Hepatocyte (in vitro differentiated cells): Measurements from ENCODE around the gene TMEM31. TPM values are rescaled to one million over a fixed set of nuclear protein-coding genes. Genes with fewer than 3 reads are reported as not detected.

Source experiments
- DNase-seq: peaks from one replicate; pipeline ENCODE4 v3.0.0-alpha.2; 2016; ENCODE audit warnings: low spot score
- H2AFZ ChIP-seq: fragments of 200-600 bp; sonication (generic); 2 replicates; pipeline ENCODE4 v1.6.0; 2016; ENCODE audit warnings: antibody characterized with exemption, mild to moderate bottlenecking
- H3K27ac ChIP-seq: fragments of 200-600 bp; sonication (generic); 2 replicates; pipeline ENCODE4 v1.5.1; 2016; ENCODE audit warnings: mild to moderate bottlenecking
- H3K27me3 ChIP-seq: fragments of 200-600 bp; sonication (generic); 2 replicates; pipeline ENCODE4 v1.6.1; 2016
- H3K36me3 ChIP-seq: fragments of 200-600 bp; sonication (generic); replicated peaks from 2 replicates; pipeline ENCODE4 v1.5.1; 2016; ENCODE audit warnings: low read depth; ENCODE audit not compliant: insufficient read depth
- H3K4me1 ChIP-seq: fragments of 200-600 bp; sonication (generic); 2 replicates; pipeline ENCODE4 v1.5.1; 2016; ENCODE audit warnings: mild to moderate bottlenecking, moderate library complexity; ENCODE audit not compliant: insufficient read depth
- H3K4me2 ChIP-seq: fragments of 200-600 bp; sonication (generic); 2 replicates; pipeline ENCODE4 v1.6.0; 2016
- H3K4me3 ChIP-seq: fragments of 200-600 bp; sonication (generic); 2 replicates; pipeline ENCODE4 v1.5.1; 2016; ENCODE audit warnings: mild to moderate bottlenecking
- H3K79me2 ChIP-seq: fragments of 200-600 bp; sonication (generic); 2 replicates; pipeline ENCODE4 v1.6.0; 2017; ENCODE audit warnings: mild to moderate bottlenecking
- H3K9me2 ChIP-seq: fragments of 200-600 bp; sonication (generic); replicated peaks from 2 replicates; pipeline ENCODE4 v1.6.0; 2017; ENCODE audit warnings: mild to moderate bottlenecking; ENCODE audit not compliant: insufficient read depth
- H3K9me3 ChIP-seq: fragments of 200-600 bp; sonication (generic); 2 replicates; pipeline ENCODE4 v1.5.1; 2016; ENCODE audit warnings: low read depth, mild to moderate bottlenecking
- H4K20me1 ChIP-seq: fragments of 200-600 bp; sonication (generic); 2 replicates; pipeline ENCODE4 v1.6.0; 2016; ENCODE audit warnings: mild to moderate bottlenecking; ENCODE audit not compliant: insufficient read depth, poor library complexity, severe bottlenecking
- EZH2 ChIP-seq: fragments of 200-600 bp; sonication (generic); IDR thresholded peaks from 2 replicates; pipeline ENCODE4 v1.6.1; 2016; ENCODE audit warnings: antibody characterized with exemption, mild to moderate bottlenecking, borderline replicate concordance
- EZH2phosphoT487 ChIP-seq: fragments of 200-600 bp; sonication (generic); IDR thresholded peaks from one replicate; pipeline ENCODE4 v1.6.1; 2018; ENCODE audit warnings: antibody characterized with exemption, mild to moderate bottlenecking, low read depth, moderate library complexity; ENCODE audit not compliant: unreplicated experiment, severe bottlenecking
- whole genome bisulfite sequencing: methylation state at CpG from one replicate; pipeline ENCODE4 v1.1.6; 2016; ENCODE audit warnings: low lambda C conversion rate; ENCODE audit errors: missing lambda C conversion rate; 5-methylcytosine and 5-hydroxymethylcytosine counted together
- polyA plus RNA-seq: library from polyadenylated mRNA; unstranded; fragments of >200 nt; fragmentation: Nextera tagmentation; extraction: Ambion mirVana; gene quantifications from 2 replicates; pipeline ENCODE4 v1.2.1, GENCODE V29; 2016
- total RNA-seq: library from RNA; depleted of rRNA; stranded (reverse); fragments of >200 nt; gene quantifications from 2 replicates; pipeline ENCODE4 v1.2.3, GENCODE V29; 2014
- TF ChIP-seq, protein P1 (sequence below): fragments of 200-600 bp; sonication (generic); IDR thresholded peaks from 2 replicates; pipeline ENCODE4 v1.5.1; 2016; ENCODE audit warnings: antibody characterized with exemption, mild to moderate bottlenecking; ENCODE audit not compliant: poor library complexity

Gene TMEM31
- total and polyA plus RNA-seq, 2 experiments from 2014 or later: 1.1 TPM; not detected in 1

DNA sequence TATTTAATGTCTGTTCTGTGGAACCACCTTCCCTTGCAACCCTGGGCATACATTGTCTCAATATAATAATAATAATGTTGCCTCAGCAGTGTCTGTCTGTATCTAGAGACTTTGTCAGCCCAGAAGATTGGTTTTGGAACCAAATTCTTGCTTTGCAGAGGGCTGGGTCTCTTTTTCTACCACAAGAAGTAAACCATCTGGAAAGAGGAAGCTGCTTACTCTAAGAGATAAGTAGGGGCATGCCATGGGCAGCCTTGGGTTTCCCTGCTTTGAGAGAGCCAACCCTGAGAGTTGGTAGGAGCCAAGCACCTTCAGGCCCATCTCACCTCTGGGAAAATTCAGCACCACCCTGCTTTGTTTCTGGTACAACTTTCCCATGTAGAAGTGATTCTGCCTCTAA is 27.0 kb downstream of the TMEM31 start:
- H3K9me3 ChIP-seq: no peaks in the 10 kb centered on the region
- no peak overlapping the region for H3K27ac ChIP-seq
- H3K79me2 ChIP-seq: no peaks in the 10 kb centered on the region
- DNase-seq: no peak
- H3K4me2 ChIP-seq: no peak overlapping the region
- no peaks in the 10 kb centered on the region for H3K9me2 ChIP-seq
- no peak overlapping the region for H2AFZ ChIP-seq
- H3K27me3 ChIP-seq: no peaks in the 10 kb centered on the region
- H3K4me3 ChIP-seq: no peak overlapping the region
- H4K20me1 ChIP-seq: no peaks in the 10 kb centered on the region
- TF ChIP-seq EZH2phosphoT487: no peak
- no peak for TF ChIP-seq EZH2
- TF ChIP-seq, protein P1, sequence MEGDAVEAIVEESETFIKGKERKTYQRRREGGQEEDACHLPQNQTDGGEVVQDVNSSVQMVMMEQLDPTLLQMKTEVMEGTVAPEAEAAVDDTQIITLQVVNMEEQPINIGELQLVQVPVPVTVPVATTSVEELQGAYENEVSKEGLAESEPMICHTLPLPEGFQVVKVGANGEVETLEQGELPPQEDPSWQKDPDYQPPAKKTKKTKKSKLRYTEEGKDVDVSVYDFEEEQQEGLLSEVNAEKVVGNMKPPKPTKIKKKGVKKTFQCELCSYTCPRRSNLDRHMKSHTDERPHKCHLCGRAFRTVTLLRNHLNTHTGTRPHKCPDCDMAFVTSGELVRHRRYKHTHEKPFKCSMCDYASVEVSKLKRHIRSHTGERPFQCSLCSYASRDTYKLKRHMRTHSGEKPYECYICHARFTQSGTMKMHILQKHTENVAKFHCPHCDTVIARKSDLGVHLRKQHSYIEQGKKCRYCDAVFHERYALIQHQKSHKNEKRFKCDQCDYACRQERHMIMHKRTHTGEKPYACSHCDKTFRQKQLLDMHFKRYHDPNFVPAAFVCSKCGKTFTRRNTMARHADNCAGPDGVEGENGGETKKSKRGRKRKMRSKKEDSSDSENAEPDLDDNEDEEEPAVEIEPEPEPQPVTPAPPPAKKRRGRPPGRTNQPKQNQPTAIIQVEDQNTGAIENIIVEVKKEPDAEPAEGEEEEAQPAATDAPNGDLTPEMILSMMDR: no peak
- H3K4me1 ChIP-seq: no peaks in the 10 kb centered on the region
- H3K36me3 ChIP-seq: no peaks in the 10 kb centered on the region

DNA sequence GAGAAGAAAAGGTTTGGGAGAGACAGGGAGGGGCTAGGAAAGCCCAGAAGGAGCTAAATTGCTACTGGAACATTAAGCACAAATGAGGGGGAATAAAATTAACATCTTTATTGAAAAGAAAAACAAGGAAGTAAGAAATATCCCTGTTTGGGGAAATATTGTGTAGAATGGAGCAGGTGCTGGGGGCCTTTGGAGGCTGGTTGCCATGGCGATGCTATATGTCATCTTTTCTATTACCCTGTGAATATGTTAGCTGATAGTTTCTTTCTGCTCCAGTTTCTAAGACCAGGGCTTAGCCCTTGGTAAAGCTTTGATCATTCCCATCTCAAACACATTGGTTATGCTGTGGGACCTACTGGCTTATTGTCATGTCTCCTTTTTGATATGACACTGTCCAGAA is 28.7 kb downstream of the TMEM31 start:
- TF ChIP-seq, protein P1: no peak
- TF ChIP-seq EZH2: no peak
- no peak for TF ChIP-seq EZH2phosphoT487
- Histone ChIP-seq H3K4me3 (no peak overlapping the region), H3K79me2 (no peaks in the 10 kb centered on the region), H3K9me3 (no peaks in the 10 kb centered on the region), H3K36me3 (no peaks in the 10 kb centered on the region), H3K27ac (no peak overlapping the region), H3K9me2 (no peaks in the 10 kb centered on the region), H3K4me1 (no peaks in the 10 kb centered on the region), H2AFZ (no peak overlapping the region), H4K20me1 (no peaks in the 10 kb centered on the region), H3K4me2 (no peak overlapping the region), H3K27me3 (no peaks in the 10 kb centered on the region)
- WGBS: 100% methylated on average over 1 of the region's 1 CpG
- no peak for DNase-seq

DNA sequence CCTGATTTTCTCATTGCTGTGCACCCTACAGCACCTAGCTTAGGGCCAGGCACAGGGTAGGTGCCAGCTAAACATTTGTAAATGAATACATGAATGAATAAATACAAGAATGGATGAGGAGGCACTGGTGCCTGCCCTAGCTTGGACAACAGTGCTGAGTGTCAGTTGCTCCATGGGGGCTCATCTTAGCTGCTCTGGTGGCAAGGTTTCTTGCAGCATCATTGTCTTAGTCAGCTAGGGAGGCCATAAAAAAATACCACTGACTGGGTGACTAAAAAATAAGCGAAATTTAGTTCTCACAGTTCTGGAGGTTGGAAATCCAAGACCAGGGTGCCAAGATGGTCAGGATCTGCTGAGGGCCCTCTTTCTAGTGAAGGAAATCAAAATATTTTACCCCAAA is 31.2 kb downstream of the TMEM31 start:
- whole genome bisulfite sequencing: 70% methylated on average over 1 of the region's 1 CpG
- Histone ChIP-seq H3K36me3 (no peaks in the 10 kb centered on the region), H4K20me1 (no peaks in the 10 kb centered on the region), H3K4me1 (no peaks in the 10 kb centered on the region), H3K79me2 (no peaks in the 10 kb centered on the region), H2AFZ (no peak overlapping the region), H3K27me3 (no peaks in the 10 kb centered on the region), H3K27ac (no peak overlapping the region), H3K9me2 (no peaks in the 10 kb centered on the region), H3K4me2 (no peak overlapping the region), H3K4me3 (no peak overlapping the region), H3K9me3 (no peaks in the 10 kb centered on the region)
- no peak for TF ChIP-seq EZH2phosphoT487
- TF ChIP-seq EZH2: no peak
- TF ChIP-seq, protein P1: no peak
- no peak for DNase-seq

DNA sequence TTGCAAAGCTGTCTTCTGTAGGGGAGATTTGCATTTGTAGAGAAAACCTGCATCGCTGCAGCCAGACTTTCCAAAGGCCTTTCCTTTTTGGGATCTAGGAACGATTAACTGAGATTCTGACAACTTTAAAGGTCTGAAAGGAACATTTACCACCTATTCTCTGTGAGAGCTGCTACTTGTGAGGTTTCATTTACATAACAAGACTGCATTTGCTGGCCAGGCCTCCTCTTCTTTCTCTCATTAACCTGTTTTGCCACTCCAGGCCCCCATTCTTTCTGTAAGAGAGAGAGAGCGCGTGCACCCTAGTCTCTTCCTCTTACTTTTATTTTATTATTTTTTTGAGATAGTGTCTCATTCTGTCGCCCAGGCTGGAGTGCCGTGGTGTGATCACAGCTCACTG is 31.6 kb downstream of the TMEM31 start:
- Histone ChIP-seq H3K36me3 (no peaks in the 10 kb centered on the region), H3K79me2 (no peaks in the 10 kb centered on the region), H3K27me3 (no peaks in the 10 kb centered on the region), H3K4me3 (no peak overlapping the region), H3K27ac (no peak overlapping the region), H3K4me2 (no peak overlapping the region), H2AFZ (no peak overlapping the region), H3K9me2 (no peaks in the 10 kb centered on the region), H3K9me3 (no peaks in the 10 kb centered on the region), H4K20me1 (no peaks in the 10 kb centered on the region), H3K4me1 (no peaks in the 10 kb centered on the region)
- 75% methylated on average over 6 of the region's 6 CpGs for WGBS
- TF ChIP-seq, protein P1: no peak
- TF ChIP-seq EZH2 (no peak), EZH2phosphoT487 (no peak)
- DNase-seq: no peak
